HK-2 (cell line): ENCODE measurements around the gene PDSS2.
A peak's percentile ranks its signal among the peaks of the same experiment; 100 is the strongest.

ENCODE experiments used
- DNase-seq: peaks from one replicate; pipeline ENCODE4 v3.0.0-alpha.2; 2018; ENCODE audit not compliant: unreplicated experiment

PDSS2 gene

DNA sequence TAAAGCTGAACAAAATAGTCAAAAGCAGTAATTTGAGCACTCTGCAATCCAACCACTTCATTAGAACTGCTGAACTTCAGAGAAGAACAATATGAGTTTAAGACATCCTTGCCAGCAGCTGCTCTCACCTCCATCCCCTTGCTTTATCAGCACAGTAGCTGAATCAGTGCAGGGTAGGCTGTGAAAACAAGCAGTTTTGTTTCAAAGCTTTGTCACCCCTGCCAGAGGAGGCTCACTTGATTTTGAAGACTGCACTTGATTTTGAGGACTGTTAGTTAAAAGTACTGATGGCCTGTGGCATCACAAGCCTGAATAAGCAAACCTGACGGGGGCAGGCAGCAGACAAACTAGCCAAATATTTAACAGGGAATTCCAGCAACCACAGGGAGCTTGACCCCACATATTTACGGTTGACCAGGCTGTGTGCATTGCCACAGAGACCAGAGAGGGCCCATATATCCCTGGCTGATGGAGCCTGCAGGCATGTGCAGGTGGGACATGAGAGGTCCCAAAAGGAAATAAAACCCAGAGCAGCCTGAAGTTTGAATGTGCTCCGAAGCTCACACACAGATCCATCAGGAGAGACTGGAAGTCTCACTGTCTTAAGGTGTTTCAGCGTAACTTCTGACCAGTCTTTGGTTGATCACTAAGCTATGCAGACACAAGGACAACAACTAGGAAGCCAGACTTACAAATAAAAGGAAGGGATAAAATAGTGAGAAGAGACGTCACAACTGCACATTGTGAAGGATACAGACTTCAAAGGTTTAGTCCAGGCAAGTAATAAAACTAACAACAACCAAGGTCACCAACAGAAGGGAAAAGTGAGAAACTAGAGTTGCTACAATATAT, 97.4 kb downstream of the PDSS2 start:
- DNase-seq: peak; percentile 34

DNA sequence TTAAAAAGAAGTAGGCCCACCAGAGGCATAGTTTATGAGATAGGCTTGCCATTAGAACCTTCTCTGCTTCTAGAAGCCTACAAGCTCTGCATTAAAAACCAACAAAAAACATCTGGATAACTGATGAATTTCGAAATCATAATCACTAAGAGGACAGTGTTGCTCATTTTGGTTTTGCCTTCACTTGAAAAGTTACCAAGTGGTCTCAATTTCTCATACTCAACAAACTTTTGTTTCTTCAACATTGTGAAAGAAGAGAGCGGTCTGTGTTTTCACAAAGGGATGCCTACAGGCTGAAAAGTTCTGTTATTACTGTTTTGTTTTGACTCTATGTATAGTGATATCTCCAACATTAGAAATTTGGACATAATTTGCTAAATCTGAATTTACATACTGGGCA, 98.9 kb downstream of the PDSS2 start:
- no peak for DNase-seq

DNA sequence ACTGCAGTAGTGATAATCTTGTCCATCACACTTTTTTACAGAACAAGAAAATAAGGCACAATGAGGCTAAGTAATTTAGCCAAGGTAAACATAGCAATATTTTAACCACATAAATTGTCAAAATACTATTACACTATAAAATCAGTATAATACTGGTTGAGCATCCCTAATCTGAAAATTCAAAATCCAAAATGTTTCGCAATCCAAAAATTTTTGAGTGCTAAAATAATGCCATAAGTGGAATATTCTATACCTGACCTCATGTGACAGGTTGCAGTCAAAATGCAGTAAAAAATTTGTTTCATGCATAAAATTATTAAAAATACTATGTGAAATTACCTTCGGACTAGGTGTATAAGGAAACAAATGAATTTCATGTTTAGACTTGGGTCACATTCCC, 101.5 kb downstream of the PDSS2 start:
- DNase-seq: no peak

DNA sequence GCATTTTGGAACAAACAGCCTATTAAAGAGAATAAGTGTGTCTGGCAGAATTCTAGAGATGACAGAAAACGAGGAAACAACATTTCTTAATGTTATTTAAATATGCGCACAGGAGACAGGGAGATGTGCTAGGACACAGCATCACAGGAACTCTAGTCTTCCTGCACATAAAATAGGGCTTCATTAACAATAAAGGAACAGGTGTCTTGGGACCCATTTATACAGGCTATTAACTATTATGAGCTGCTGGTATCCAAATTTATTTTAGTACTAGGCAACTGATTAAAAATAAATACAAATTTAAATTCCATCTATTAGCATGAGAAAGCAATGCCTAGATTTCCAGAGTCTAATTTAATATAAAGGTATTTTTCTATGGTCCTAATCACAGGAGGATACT, 102.3 kb downstream of the PDSS2 start:
- DNase-seq: no peak

DNA sequence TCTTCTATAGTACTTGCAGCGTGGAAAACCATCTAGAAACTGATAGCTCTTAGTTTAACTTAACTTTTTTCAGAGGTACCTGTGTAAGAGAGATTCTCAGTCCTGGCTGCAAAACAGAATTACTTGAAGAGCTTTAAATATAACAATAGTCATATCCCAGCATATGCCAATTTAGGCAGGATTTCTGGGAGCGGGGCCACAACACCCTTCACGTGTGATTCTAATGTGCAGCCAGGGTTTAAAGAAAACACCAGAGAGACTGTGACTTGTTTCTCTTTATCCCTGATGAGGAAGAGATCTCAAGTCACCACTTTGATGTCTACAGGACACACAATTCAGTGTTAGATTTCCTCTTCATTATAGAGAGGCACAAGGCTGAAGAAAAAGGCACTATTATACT, 103.7 kb downstream of the PDSS2 start:
- no peak for DNase-seq

DNA sequence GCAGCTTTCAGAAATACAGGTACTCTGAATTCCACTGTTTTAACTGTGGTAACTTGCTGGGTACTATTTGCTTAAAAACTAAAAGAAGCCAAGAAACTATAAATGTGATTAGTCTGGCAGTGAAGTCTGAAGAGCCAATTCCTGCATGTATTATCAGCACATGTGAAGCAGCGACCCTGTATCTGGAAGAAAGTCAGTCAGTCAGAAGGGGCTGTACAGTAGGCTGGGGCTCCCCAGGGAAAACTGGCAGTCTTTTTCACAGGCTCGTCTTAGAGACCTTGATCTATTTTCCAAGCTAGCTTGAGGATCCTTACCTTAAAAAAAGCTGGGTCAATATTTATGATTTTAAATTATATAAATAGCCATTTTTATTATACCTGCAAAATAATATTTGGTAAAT, 104.9 kb downstream of the PDSS2 start:
- no peak for DNase-seq

DNA sequence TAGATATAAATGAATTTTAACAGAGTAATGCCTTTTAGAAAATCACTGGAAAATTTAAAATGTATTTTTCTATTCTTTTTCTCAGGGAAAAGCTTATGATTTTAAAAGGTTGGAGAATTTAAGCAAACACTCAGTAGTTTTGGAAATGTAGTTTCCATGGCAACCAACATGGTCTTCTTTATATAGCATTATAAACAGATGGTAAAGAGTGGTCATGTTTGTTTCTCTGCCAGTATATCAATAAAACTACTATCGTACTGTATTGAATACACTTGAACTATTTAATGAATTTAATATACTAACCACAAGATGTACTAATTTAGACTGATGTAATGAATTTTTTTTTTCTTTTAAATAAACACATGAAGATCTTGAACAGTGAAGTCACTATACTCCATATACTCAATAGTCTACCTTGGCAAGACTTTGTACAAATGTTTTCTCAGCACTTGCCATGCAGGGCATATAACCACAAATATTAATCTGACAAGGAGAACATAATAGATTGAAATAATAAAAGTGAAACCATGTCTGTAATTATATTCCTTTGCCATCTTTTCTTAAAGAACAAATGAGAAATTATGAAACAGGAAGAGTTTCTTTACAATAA, 105.5 kb downstream of the PDSS2 start:
- DNase-seq: no peak

DNA sequence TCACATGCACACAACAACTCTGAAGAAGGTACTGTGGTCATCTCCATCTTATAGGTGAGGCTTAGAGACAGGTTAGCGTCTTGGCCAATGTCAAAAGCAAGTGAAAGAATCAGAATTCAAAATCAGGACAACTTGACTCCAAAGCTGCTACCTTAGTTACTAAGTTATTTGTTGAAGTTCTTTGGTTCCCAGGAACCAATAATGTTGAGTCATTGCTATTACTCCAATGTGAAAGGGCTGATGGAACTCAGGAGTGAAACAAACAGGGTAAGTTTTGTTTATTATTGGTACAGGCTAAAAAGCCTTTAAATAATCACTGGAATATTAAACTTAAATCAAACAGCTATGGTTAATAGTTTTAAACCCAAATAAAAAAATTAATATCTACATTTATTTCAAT, 111.1 kb downstream of the PDSS2 start:
- DNase-seq: no peak

DNA sequence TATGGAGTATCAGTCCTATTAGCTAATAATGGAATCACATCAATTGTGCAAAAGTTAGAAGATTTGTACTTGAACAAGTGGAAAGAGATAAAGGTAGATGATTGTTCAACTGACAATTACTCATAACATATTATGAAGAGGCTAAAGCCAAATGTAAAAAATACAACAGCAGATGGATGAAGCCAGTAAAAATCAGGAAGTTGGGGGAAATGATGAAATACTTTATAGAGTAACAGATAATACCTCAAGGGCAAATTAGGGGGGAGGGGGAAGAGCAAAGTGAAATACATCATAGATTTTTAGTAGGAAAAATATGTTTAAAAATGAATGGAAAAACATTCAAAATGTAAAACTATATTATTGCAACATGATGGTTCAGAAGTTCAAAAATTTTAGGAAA, 114.0 kb downstream of the PDSS2 start:
- DNase-seq: no peak

DNA sequence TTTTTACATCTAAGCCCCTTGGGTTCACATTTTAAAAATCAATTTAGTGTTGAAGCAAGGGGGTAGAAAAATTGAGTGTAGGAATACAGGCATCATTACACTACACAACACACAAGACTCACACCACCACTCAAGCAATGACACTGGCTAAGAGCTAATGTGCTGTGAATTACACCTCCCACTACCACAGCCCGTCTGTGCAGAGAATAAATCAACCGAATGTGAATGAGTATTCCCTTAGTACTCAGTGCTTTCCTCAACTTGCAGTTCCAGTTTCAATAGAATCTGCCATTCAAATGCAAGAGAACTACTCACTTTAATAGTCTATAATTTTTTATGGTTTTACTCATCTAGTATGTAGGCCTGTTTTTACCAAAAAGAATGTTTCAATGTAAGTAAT, 114.4 kb downstream of the PDSS2 start:
- DNase-seq: no peak

DNA sequence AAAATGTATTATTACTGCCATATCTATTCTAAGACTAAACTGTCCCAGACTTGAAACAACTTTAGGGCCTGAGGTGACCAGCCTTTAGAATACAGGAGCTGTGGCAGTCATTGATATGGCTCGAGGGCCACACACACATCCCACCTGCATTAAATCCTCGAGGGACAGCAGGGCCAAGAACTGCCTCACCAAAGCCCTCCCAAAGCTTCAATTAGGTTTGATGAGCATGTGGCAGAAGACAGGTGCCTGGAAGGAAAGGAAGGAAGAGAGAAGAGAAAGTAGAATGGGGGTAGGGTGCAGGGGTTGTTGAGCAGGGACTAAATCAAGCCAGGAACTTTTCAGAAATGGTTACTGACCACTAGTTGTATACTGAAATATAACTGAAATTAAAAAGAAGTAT, 115.0 kb downstream of the PDSS2 start:
- DNase-seq: no peak

DNA sequence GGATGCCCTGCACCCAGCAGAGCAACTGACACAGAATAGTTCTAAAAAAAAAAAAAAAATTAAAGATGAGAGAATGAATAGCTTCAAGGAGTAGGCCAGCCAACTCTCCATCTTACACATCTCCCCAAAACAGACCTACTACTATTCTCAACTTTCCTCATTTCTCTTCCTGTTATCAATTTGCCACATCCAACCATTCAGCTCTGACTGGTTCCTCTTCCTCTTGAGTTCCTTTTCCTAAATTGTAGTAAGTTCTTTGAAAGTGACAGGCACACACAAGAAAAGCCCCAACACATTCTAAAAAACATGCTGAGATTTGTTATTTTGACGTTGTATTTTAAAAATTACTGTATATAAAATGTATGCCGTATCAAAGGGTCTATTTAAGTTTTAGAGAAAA, 117.2 kb downstream of the PDSS2 start:
- no peak for DNase-seq

DNA sequence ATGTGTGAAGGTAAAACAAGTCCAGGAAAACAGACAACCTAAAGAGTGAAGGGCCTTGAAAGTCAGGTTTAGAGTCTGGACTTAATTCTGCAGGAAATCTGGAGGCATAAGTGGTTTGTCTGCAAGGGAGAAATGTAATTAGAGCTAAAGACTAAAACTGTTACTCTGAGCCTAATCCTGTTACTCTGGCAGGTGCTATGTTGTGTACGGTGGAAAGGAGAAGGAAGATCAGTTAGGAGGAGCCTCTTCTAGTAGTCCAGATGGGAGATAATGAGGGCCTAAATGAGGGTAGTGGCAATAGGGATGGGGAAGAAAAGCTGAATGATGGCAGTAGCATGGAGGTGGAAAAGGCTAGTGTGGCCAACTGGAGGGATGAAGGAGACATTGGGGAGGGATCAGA, 118.5 kb downstream of the PDSS2 start:
- no peak for DNase-seq

DNA sequence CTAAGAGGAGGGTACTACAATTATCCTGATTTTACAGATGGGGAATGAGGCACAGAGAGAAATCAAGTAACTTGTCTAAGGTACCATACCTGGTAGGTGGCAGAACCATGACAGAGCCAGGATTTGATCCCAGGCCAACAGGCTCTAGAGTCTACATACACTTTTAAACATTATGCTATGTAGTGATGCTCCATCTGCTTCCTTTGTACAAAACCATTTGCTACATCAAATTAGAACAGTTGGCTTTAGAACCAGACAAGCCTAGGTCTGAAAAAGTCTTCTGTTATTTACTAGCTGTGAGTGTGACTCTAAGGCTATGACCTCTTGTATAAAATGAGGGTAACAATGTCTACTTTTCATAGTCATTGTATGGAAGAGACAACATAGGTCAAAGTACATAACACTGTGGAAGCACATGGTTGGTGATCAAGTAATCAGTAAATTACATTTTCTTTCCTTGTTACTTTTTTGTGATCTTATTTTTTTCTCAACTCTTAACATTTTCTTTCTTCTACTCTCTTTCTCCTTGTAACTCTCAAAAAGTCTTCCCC, 122.1 kb downstream of the PDSS2 start:
- DNase-seq: no peak

DNA sequence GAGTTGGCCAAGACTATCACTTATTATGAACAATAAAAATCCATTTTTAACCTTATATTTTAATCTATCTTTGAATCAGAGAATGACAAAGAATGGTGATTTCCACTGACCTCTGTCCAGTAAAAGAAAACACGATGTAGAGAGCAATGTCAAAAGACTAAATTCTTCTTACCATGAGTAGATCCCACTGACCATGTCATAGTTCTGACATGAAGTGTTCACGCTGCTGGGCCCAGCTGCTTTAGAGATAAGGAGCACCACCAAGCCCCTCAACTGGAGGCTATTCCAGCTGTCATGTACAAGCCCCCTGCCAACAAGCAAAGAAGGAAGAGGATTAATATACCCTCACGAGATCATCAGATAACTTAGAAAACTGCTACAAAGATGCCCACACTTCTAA, 125.3 kb downstream of the PDSS2 start:
- DNase-seq: no peak

DNA sequence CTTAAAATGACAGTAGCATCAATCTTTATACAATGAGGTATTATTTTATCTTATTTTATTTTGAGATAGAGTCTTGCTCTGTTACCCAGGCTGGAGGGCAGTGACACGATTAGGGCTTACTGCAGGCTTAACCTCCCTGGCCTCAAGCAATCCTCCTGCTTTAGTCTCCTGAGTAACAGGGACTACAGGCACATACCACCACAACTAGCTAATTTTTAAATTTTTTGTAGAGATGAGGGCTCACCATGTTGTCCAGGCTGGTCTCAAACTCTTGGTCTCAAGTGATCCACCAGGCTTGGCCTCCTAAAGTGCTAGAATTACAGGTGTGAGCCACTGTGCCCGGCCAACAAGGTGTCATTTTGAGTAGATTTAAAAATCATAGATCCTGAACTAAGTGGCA, 125.9 kb downstream of the PDSS2 start:
- DNase-seq: no peak

DNA sequence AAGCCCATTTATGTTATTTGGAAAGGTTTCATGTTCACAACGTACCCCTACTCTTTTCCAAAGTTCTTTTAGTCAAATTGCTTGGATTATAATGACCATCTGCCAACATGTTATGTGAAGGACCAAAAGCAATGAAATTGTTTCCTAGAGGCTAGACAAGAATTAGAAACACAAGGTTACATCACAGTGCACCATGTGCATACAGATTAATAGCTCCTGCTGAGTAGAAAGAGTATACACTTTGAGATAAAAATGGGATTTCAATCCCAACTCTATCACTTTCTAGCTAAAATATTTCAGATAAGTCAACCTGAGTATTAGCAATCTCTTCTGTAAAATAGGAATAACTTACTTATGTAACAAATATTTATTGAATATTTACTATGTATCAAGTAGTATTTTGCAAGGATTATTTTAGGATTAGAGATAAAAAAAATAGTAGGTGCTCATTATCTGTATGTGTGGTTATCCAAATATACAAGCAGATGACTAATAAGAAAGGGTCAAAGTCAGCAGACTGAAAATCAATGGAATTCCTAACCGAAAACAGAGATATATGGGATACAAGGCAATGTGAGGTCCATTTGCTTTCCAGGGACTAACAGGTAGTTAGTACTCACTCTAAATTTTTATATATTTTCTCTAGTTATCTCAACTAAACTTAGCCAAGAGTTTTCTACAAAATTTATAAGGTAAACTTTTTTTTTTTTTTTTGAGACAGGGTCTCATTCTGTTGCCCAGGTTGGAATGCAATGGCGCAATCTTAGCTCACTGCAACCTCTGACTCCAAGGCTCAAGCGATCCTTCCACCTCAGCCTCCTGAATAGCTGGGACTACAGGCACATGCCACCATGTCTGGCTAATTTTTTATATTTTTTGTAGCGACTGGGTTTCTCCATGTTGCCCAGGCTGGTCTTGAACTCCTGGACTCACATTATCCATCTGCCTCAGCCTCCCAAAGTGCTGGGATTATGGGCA, 127.7 kb downstream of the PDSS2 start:
- DNase-seq: no peak

DNA sequence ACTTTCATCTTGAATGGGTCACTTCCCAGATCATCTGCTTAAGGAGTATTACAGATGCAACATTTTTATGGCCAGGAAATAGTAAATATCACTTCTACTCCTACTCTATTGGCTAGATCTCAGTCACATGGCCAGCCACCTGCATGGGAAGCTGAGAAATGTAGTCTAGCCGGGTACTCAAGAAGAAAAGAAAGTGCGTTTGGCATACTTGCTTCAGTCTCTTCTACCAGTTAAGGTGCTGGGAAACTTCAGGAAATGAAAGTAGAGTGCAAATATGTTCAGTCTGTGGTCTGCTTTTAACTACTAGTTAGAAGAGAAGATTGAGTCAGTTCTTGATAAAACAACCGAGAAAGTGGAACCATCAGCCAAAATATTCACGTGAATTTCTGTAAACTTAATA, 129.2 kb downstream of the PDSS2 start:
- DNase-seq: no peak

DNA sequence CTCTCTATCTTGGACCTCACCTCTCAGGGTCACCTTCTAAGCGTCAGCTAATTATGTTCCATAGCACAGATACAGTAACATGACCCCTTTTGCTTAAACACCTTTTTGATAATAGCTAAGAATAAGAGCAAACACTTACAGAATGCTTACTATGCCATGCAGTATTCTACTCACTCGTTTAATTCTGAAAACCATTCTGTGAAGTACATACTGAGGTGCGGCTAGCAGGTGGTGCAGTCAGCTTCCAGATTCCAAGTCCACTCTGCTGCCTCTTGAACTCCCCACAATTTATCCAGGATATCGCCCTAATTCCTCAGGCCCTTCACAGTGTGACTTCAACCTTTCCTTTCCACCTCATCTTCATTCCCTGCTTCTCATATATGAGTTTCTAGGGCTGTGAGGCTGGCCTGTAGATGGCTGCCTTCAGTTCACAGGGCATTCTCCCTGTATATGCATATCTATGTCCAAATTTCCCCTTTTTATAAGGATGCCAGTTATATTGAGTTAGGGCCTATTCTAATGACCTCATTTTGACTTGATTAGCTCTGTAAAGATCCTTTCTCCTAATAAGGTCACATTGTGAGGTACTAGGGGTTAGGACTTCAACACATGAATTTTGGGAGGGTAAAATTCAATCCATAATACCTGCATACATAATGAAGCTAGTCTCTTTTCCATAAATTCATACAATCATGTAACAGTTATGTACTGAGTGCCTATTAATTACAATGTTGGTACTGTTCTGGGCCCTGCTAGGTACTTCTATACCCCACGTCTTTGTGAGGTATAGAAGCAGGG, 130.1 kb downstream of the PDSS2 start:
- no peak for DNase-seq

DNA sequence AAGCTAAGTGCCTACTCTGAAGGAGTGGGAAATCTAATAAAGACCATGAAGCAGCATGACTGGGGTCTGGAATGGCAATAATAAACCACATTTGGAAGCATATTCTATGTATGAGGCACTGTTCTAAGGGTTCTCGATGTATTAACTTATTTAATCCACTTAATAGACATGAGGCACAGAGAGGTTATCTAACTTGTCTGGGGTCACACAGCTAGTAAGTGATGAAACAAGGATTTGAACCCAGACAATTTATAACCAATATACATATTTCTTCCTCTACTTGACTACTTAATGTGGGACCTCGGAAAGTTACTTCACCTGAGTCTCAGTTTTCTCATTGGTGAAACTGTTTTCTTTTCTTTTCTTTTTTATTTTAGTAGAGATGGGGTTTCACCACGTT, 131.3 kb downstream of the PDSS2 start:
- DNase-seq: no peak

DNA sequence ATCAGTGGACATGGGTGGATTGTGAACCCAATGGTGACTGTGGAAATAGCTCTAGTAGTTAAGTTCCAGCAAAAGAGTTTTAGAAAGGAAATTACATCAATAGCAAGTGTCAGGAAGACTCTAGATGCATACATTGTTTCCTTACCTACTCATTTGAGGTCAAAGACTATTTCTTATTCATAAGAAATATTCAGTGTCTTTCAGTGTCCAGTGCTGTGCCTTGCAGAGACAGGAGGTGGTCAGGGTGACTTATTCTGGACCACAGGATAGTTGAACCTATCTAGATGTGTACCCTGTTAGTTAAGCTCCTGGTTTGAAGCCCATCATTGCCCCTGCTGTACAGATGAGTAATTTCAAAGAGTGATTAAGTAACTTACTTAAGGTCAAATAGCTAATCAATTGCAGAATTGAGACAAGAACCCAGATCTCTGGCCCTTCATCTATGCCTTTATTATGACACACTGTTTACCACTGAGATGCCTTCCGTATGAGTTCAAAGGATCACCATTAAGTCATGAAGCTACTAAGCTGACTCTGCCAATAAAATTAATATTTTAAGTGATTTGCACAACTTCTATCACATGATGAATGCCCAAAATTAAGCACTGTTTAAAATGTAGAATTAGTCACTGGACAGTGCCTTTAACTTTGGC, 136.1 kb downstream of the PDSS2 start:
- no peak for DNase-seq
